Muscle layer of duodenum (tissue), 2 donors: ENCODE measurements around the gene RASGRF1.
"Not testable (repeated sequence)": the region's sequence is repeated elsewhere in the genome, so short reads cannot be mapped to it uniquely, and the experiment has no call there.

Experiments
- H3K27ac ChIP-seq: one replicate; pipeline ENCODE4 v1.7.0; 2013; ENCODE audit warnings: mild to moderate bottlenecking, low read length
- H3K27me3 ChIP-seq: one replicate; pipeline ENCODE4 v1.7.0; 2013; ENCODE audit warnings: low read depth, mild to moderate bottlenecking, control low read depth, low read length
- H3K36me3 ChIP-seq, 2 donors: one replicate each; pipeline ENCODE4 v1.7.0; 2013; ENCODE audit warnings: low read length in 2 of 2, control low read depth in 1 of 2, mild to moderate bottlenecking in 1 of 2; ENCODE audit not compliant: insufficient read depth in 2 of 2, control insufficient read depth in 1 of 2
- H3K4me1 ChIP-seq, 2 donors: one replicate each; pipeline ENCODE4 v1.7.0; 2013; ENCODE audit warnings: low read length in 2 of 2, mild to moderate bottlenecking in 2 of 2, control low read depth in 1 of 2, moderate library complexity in 1 of 2; ENCODE audit not compliant: insufficient read depth in 2 of 2, control insufficient read depth in 1 of 2
- H3K4me3 ChIP-seq, 2 donors: one replicate each; pipeline ENCODE4 v1.7.0; 2013; ENCODE audit warnings: low read length in 2 of 2, low read depth in 1 of 2, mild to moderate bottlenecking in 1 of 2
- H3K9me3 ChIP-seq, 2 donors: one replicate each; pipeline ENCODE4 v1.7.0; 2013; ENCODE audit warnings: low read length in 2 of 2, control low read depth in 1 of 2, mild to moderate bottlenecking in 1 of 2; ENCODE audit not compliant: control insufficient read depth in 1 of 2
- donor health status: healthy.

Gene RASGRF1

GRCh38 chr15:78999636-79000035, 90.9 kb downstream of the RASGRF1 start:
- no peaks in the 10 kb centered on the region for H3K36me3 ChIP-seq
- no peak overlapping the region for H3K27ac ChIP-seq
- no peaks in the 10 kb centered on the region for H3K9me3 ChIP-seq
- H3K4me3 ChIP-seq = no peak overlapping the region
- H3K27me3 ChIP-seq = no peaks in the 10 kb centered on the region
- no peaks in the 10 kb centered on the region for H3K4me1 ChIP-seq

GRCh38 chr15:78998526-78998925, 92.1 kb downstream of the RASGRF1 start:
- Histone ChIP-seq H3K9me3 (no peaks in the 10 kb centered on the region), H3K36me3 (no peaks in the 10 kb centered on the region), H3K4me3 (no peak overlapping the region), H3K27me3 (no peaks in the 10 kb centered on the region), H3K4me1 (no peaks in the 10 kb centered on the region), H3K27ac (no peak overlapping the region)

- no peaks in the 10 kb centered on the region for H3K9me3 ChIP-seq
- H3K36me3 ChIP-seq = no peaks in the 10 kb centered on the region
- H3K27ac ChIP-seq = no peak overlapping the region
- no peaks in the 10 kb centered on the region for H3K4me1 ChIP-seq
- H3K4me3 ChIP-seq = no peak overlapping the region
- H3K27me3 ChIP-seq = no peaks in the 10 kb centered on the region
Observed at GRCh38 chr15:78997981-78998499, 92.5 kb downstream of the RASGRF1 start.

- H3K9me3 ChIP-seq = no peaks in the 10 kb centered on the region
- no peaks in the 10 kb centered on the region for H3K4me1 ChIP-seq
- H3K27ac ChIP-seq = no peak overlapping the region
- no peaks in the 10 kb centered on the region for H3K36me3 ChIP-seq
- no peak overlapping the region for H3K4me3 ChIP-seq
- H3K27me3 ChIP-seq = no peaks in the 10 kb centered on the region
Observed at GRCh38 chr15:78996894-78997275, 93.7 kb downstream of the RASGRF1 start.

GRCh38 chr15:78995921-78996893, 94.4 kb downstream of the RASGRF1 start:
- no peak overlapping the region for H3K27ac ChIP-seq
- H3K36me3 ChIP-seq = no peaks in the 10 kb centered on the region
- H3K9me3 ChIP-seq = no peaks in the 10 kb centered on the region
- H3K27me3 ChIP-seq = no peaks in the 10 kb centered on the region
- H3K4me3 ChIP-seq = no peak overlapping the region
- no peaks in the 10 kb centered on the region for H3K4me1 ChIP-seq

- H3K27me3 ChIP-seq, H3K27ac ChIP-seq, H3K4me3 ChIP-seq, H3K36me3 ChIP-seq, H3K4me1 ChIP-seq, H3K9me3 ChIP-seq: not testable (repeated sequence)
Observed at GRCh38 chr15:78995161-78995560, 95.4 kb downstream of the RASGRF1 start.

GRCh38 chr15:78993931-78994530, 96.5 kb downstream of the RASGRF1 start:
- Histone ChIP-seq H3K4me1 (peaks cover 0 to 4% of the 10 kb centered on the region in 2 donors), H3K27me3 (no peaks in the 10 kb centered on the region), H3K9me3 (no peaks in the 10 kb centered on the region), H3K36me3 (no peaks in the 10 kb centered on the region), H3K4me3 (no peak overlapping the region), H3K27ac (no peak overlapping the region)

- Histone ChIP-seq H3K27ac (no peak overlapping the region), H3K9me3 (no peaks in the 10 kb centered on the region), H3K27me3 (no peaks in the 10 kb centered on the region), H3K36me3 (no peaks in the 10 kb centered on the region), H3K4me3 (no peak overlapping the region), H3K4me1 (peaks cover 0 to 6% of the 10 kb centered on the region in 2 donors)
Observed at GRCh38 chr15:78993257-78993930, 97.2 kb downstream of the RASGRF1 start.

- Histone ChIP-seq H3K27me3 (no peaks in the 10 kb centered on the region), H3K4me3 (no peak overlapping the region), H3K4me1 (peaks cover 0 to 6% of the 10 kb centered on the region in 2 donors), H3K27ac (no peak overlapping the region), H3K9me3 (no peaks in the 10 kb centered on the region), H3K36me3 (no peaks in the 10 kb centered on the region)
Observed at GRCh38 chr15:78992416-78993256, 97.9 kb downstream of the RASGRF1 start.

- no peaks in the 10 kb centered on the region for H3K9me3 ChIP-seq
- no peak overlapping the region for H3K27ac ChIP-seq
- peaks cover 0 to 6% of the 10 kb centered on the region in 2 donors for H3K4me1 ChIP-seq
- no peaks in the 10 kb centered on the region for H3K36me3 ChIP-seq
- H3K4me3 ChIP-seq = no peak overlapping the region
- no peaks in the 10 kb centered on the region for H3K27me3 ChIP-seq
Observed at GRCh38 chr15:78991879-78992278, 98.7 kb downstream of the RASGRF1 start.
